Upper lobe of left lung (tissue), 4 donors: ENCODE results near the gene TCEAL1.

Experiments used
- POLR2AphosphoS5 ChIP-seq, 2 donors: sonication (generic); formaldehyde crosslinking; IDR thresholded peaks; one replicate each; pipeline ENCODE4 v1.5.1; 2017; ENCODE audit warnings: antibody characterized with exemption in 2 of 2
- TF ChIP-seq, protein P1 (sequence below), 6 experiments: fragments of 450-650 bp in 4 of 6; fragments of 200-600 bp in 2 of 6; sonication (generic) in 2 of 6; IDR thresholded peaks; one replicate each; pipeline ENCODE4 v1.5.1; 2016 to 2019; ENCODE audit warnings: antibody characterized with exemption in 6 of 6

DNA sequence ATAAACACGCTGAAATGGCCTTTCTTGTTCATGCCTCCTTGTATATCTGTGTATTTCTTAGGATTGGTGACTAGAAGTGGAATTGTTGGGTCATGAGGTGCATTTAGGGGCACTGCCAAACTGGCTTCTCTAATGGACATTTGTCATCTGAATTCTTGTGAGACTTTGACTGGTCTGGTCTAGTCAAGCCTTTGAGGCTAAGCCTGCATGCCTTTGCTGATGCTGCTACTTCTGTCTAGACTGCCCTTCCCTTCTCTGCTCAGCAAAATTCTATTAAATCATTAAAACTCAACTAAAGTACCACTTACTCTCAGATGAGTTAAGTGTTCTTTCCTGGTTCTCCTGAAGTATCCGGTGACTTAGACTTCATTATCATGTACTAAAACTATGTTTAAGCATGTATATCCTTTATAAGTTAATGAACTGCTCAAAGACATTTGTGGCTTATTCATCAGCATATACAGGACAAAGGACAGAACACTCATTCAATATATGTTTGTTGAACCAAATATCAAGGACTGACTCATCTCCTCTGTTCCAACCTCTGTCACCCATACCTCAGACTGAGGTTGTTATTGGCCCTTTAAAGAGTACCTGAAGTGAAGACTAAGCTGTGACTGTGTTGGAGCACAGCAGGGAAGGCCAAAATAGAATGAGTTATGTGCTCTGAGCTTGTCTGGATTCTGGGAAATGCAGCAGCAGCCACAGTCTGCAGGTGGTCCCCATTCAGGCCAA lies 9.0 kb downstream of the TCEAL1 start:
- TF ChIP-seq, protein P1, sequence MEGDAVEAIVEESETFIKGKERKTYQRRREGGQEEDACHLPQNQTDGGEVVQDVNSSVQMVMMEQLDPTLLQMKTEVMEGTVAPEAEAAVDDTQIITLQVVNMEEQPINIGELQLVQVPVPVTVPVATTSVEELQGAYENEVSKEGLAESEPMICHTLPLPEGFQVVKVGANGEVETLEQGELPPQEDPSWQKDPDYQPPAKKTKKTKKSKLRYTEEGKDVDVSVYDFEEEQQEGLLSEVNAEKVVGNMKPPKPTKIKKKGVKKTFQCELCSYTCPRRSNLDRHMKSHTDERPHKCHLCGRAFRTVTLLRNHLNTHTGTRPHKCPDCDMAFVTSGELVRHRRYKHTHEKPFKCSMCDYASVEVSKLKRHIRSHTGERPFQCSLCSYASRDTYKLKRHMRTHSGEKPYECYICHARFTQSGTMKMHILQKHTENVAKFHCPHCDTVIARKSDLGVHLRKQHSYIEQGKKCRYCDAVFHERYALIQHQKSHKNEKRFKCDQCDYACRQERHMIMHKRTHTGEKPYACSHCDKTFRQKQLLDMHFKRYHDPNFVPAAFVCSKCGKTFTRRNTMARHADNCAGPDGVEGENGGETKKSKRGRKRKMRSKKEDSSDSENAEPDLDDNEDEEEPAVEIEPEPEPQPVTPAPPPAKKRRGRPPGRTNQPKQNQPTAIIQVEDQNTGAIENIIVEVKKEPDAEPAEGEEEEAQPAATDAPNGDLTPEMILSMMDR (IDR thresholded peaks at IDR 0.05), result no peak
- TF ChIP-seq POLR2AphosphoS5 (IDR thresholded peaks at IDR 0.05), result no peak
